Sigmoid colon (tissue), 7 donors: ENCODE results near the gene CAMTA1. TPM values are rescaled to one million over a fixed set of nuclear protein-coding genes. Genes with fewer than 3 reads are reported as not detected.

Source experiments
- DNase-seq: peaks from one replicate; pipeline ENCODE4 v3.0.0-alpha.2; 2019
- H3K27ac ChIP-seq, 4 donors: fragments of 200-600 bp; sonication (generic); one replicate each; pipeline ENCODE4 v1.5.1; 2016 to 2019; ENCODE audit warnings: mild to moderate bottlenecking in 1 of 4
- H3K27me3 ChIP-seq, 3 donors: fragments of 200-600 bp; sonication (generic); one replicate each; pipeline ENCODE4 v1.5.1; 2019; ENCODE audit warnings: mild to moderate bottlenecking in 1 of 3
- H3K36me3 ChIP-seq, 4 donors: fragments of 200-600 bp; sonication (generic); one replicate each; pipeline ENCODE4 v1.5.1; 2016 to 2019
- H3K4me1 ChIP-seq, 4 donors: fragments of 200-600 bp; sonication (generic); one replicate each; pipeline ENCODE4 v1.5.1; 2017 to 2019
- H3K4me3 ChIP-seq, 4 donors: fragments of 200-600 bp; sonication (generic); one replicate each; pipeline ENCODE4 v1.5.1; 2017 to 2019; ENCODE audit warnings: mild to moderate bottlenecking in 2 of 4, moderate library complexity in 1 of 4
- H3K9me3 ChIP-seq, 4 donors: fragments of 200-600 bp in 3 of 4; sonication (generic) in 3 of 4; one replicate each; pipeline versions ENCODE4 v1.5.1 to v1.6.1; 2013 to 2019
- EP300 ChIP-seq, 4 donors: sonication (generic); formaldehyde crosslinking; IDR thresholded peaks; one replicate each; pipeline ENCODE4 v1.6.1; 2017; ENCODE audit warnings: antibody characterized with exemption in 4 of 4
- POLR2A ChIP-seq, 2 donors: fragments of 450-650 bp; IDR thresholded peaks; one replicate each; pipeline ENCODE4 v1.6.1; 2016; ENCODE audit warnings: antibody characterized with exemption in 2 of 2, mild to moderate bottlenecking in 2 of 2, moderate library complexity in 2 of 2
- POLR2AphosphoS5 ChIP-seq, 4 donors: sonication (generic); formaldehyde crosslinking; IDR thresholded peaks; one replicate each; pipeline ENCODE4 v1.6.1; 2017; ENCODE audit warnings: antibody characterized with exemption in 4 of 4
- WGBS, 2 donors: extraction: QIAGEN DNeasy Blood & Tissue Kit; methylation state at CpG; one replicate each; pipeline ENCODE4 v1.1.7; 2013; 5-methylcytosine and 5-hydroxymethylcytosine counted together
- intact Hi-C: fragments of 100-400 bp; cut with DNase I; formaldehyde crosslinking; loops from one replicate; pipeline ENCODE4 v1.15.1; 2023
- polyA plus RNA-seq, 3 donors: library from polyadenylated mRNA; stranded (reverse); fragments of 200-250 nt; gene quantifications; one replicate each; pipeline ENCODE4 v1.2.3, GENCODE V29; 2013
- total RNA-seq, 4 donors: library from RNA; depleted of rRNA; stranded (reverse); fragments of >200 nt; gene quantifications; one replicate each; pipeline ENCODE4 v1.1.0, GENCODE V29; 2016
- TF ChIP-seq, protein P1 (sequence below), 4 experiments: fragments of 450-650 bp in 3 of 4; fragments of 200-600 bp in 1 of 4; IDR thresholded peaks; one replicate each; pipeline ENCODE4 v1.5.1; 2016 to 2019; ENCODE audit warnings: antibody characterized with exemption in 4 of 4, mild to moderate bottlenecking in 3 of 4, moderate library complexity in 2 of 4
- donor health status: healthy with polysubstance abuse.
- donor health status: Bipolar disorder and iron deficiency.
- donor health status: healthy.

CAMTA1 gene
- total and polyA plus RNA-seq, 7 donors, result 97.9 to 196 (median 177) TPM

DNA sequence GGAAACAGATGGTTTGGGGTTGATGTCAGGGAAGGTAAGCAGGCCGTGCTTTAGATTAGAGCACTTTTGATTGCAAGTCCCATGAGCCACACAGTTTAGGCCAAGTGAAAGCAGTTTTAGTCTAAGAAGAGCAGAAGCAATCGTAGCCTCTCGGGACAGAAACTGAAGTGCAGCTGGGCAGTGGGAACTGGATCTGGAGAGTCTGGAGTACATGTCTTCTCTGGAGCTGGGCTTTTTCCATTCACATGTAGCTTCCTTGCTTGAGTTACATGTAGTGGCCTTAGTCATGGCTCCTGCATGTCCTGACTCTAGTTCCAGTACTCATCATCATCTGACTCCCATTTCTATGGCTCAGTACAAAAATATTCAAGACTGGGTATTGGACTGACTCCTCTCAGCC, 16.7 kb downstream of the CAMTA1 start:
- peaks cover 0 to 65% (median 47%) of the 10 kb centered on the region in 4 donors for H3K4me1 ChIP-seq
- WGBS, 2 donors, result 74 to 92% methylated on average over 3 of the region's 3 CpGs
- H3K27me3 ChIP-seq, result no peaks in the 10 kb centered on the region
- no peak for DNase-seq
- intact Hi-C loops, result no loop called here
- H3K4me3 ChIP-seq, result no peak overlapping the region
- peak overlapping the region in 2 of 4 donors; percentile 46 to 55 for H3K27ac ChIP-seq
- no peaks in the 10 kb centered on the region for H3K9me3 ChIP-seq
- H3K36me3 ChIP-seq, result no peaks in the 10 kb centered on the region
- TF ChIP-seq EP300 (IDR thresholded peaks at IDR 0.05) (no peak), POLR2AphosphoS5 (IDR thresholded peaks at IDR 0.05) (no peak)
- TF ChIP-seq, protein P1, sequence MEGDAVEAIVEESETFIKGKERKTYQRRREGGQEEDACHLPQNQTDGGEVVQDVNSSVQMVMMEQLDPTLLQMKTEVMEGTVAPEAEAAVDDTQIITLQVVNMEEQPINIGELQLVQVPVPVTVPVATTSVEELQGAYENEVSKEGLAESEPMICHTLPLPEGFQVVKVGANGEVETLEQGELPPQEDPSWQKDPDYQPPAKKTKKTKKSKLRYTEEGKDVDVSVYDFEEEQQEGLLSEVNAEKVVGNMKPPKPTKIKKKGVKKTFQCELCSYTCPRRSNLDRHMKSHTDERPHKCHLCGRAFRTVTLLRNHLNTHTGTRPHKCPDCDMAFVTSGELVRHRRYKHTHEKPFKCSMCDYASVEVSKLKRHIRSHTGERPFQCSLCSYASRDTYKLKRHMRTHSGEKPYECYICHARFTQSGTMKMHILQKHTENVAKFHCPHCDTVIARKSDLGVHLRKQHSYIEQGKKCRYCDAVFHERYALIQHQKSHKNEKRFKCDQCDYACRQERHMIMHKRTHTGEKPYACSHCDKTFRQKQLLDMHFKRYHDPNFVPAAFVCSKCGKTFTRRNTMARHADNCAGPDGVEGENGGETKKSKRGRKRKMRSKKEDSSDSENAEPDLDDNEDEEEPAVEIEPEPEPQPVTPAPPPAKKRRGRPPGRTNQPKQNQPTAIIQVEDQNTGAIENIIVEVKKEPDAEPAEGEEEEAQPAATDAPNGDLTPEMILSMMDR (IDR thresholded peaks at IDR 0.05), result no peak

DNA sequence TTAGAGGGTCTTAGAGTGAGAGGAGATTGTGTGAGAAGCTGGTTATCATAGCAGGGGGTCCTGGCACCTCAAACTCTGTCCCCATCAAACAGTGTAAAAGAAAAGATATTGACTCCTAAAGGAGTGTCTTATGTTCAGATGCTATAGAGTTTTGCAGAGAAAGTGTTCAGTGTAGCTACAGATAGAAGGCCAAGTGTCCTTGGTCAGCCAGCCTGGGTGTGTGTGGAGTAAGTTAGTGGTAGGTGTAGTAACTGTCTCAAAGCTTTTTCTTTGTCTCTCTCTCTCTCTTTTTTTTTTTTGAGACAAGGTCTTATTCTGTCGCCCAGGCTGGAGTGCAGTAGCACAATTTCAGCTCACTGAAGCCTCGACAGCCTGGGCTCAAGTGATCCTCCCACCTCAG, 17.2 kb downstream of the CAMTA1 start:
- H3K27ac ChIP-seq, result peak overlapping the region in 1 of 4 donors; percentile 55
- 91 to 94% methylated on average over 2 of the region's 2 CpGs for WGBS, 2 donors
- no peaks in the 10 kb centered on the region for H3K36me3 ChIP-seq
- H3K27me3 ChIP-seq, result no peaks in the 10 kb centered on the region
- H3K4me1 ChIP-seq, result peaks cover 0 to 70% (median 45%) of the 10 kb centered on the region in 4 donors
- intact Hi-C loops, result no loop called here
- DNase-seq, result no peak
- no peak for TF ChIP-seq EP300 (IDR thresholded peaks at IDR 0.05)
- TF ChIP-seq, protein P1 (IDR thresholded peaks at IDR 0.05), result no peak
- TF ChIP-seq POLR2AphosphoS5 (IDR thresholded peaks at IDR 0.05), result no peak
- no peak for TF ChIP-seq POLR2A (IDR thresholded peaks at IDR 0.05)
- H3K4me3 ChIP-seq, result no peak overlapping the region
- H3K9me3 ChIP-seq, result no peaks in the 10 kb centered on the region

DNA sequence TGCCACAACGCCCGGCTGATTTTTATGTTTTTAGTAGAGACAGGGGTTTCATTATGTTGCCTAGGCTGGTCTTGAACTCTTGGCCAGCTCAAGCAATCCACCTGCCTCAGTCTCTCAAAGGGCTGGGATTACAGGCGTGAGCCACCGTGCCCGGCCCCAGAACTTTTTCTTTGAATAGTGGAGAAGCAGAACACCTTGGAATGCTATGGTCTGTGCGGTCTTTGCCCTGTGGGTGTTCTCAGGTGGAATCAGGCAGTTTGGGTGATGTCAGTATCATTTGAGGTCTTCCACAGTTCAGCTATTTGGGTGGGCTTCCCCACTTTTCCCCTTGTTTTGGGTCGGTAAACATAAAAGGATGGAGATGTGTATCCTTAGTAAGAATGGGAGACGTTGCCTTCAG, 17.6 kb downstream of the CAMTA1 start:
- Histone ChIP-seq H3K36me3 (no peaks in the 10 kb centered on the region), H3K4me3 (no peak overlapping the region), H3K27me3 (no peaks in the 10 kb centered on the region), H3K27ac (peak overlapping the region in 1 of 4 donors; percentile 55), H3K9me3 (no peaks in the 10 kb centered on the region), H3K4me1 (peaks cover 0 to 75% (median 45%) of the 10 kb centered on the region in 4 donors)
- intact Hi-C loops, result no loop called here
- TF ChIP-seq POLR2A (IDR thresholded peaks at IDR 0.05), result no peak
- no peak for TF ChIP-seq EP300 (IDR thresholded peaks at IDR 0.05)
- TF ChIP-seq, protein P1 (IDR thresholded peaks at IDR 0.05), result no peak
- no peak for TF ChIP-seq POLR2AphosphoS5 (IDR thresholded peaks at IDR 0.05)
- whole genome bisulfite sequencing, 2 donors, result 86% methylated on average over 8 of the region's 8 CpGs
- DNase-seq, result no peak

DNA sequence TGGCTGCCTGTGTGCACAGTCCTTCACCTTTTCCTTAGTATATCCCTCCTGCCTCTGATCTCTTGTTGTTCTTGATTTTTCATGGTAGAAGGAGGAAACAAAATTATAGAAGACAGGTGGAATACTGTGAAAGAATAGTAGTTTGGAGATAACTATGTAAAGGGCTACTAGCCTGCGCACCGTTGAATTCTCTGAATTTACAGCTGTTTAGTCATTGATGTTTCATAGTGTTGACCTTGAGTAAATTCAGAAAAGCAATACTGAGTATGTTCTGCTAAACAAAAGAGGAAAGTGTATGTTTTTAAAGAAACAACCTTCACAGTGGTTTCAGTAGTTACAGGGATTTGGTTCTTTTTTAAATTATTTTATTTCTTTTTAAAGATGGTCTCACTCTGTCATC, 18.1 kb downstream of the CAMTA1 start:
- WGBS, 2 donors, result 23 to 63% methylated on average over 2 of the region's 2 CpGs
- H3K9me3 ChIP-seq, result no peaks in the 10 kb centered on the region
- no peaks in the 10 kb centered on the region for H3K27me3 ChIP-seq
- intact Hi-C loops, result no loop called here
- no peak for DNase-seq
- TF ChIP-seq EP300 (IDR thresholded peaks at IDR 0.05) (no peak), POLR2A (IDR thresholded peaks at IDR 0.05) (no peak), POLR2AphosphoS5 (IDR thresholded peaks at IDR 0.05) (no peak)
- TF ChIP-seq, protein P1 (IDR thresholded peaks at IDR 0.05), result no peak
- H3K36me3 ChIP-seq, result no peaks in the 10 kb centered on the region
- peaks cover 0 to 79% (median 48%) of the 10 kb centered on the region in 4 donors for H3K4me1 ChIP-seq
- H3K4me3 ChIP-seq, result no peak overlapping the region
- H3K27ac ChIP-seq, result no peak overlapping the region

DNA sequence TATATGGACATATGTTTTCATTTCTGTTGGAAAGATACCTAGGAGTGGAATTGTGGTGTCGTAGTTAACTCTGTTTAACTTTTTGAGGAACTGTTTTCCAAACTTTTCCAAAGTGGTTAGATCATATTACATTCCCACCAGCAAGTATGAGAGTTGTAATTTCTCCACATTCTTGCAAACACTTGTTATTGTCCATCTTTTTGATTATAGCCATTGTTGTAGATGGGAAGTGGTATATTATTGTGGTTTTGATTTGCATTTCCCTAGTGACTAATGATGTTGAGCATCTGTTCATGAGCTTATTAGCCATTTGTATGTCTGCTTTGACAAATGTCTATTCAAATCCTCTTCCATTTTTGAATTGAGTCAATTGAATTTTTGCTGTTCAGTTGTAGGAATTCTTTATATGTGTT, 19.8 kb downstream of the CAMTA1 start:
- WGBS, 2 donors, result 82 to 84% methylated on average over 1 of the region's 1 CpG
- no peaks in the 10 kb centered on the region for H3K27me3 ChIP-seq
- no peak overlapping the region for H3K27ac ChIP-seq
- intact Hi-C loops, result no loop called here
- H3K9me3 ChIP-seq, result no peaks in the 10 kb centered on the region
- TF ChIP-seq EP300 (IDR thresholded peaks at IDR 0.05) (no peak), POLR2AphosphoS5 (IDR thresholded peaks at IDR 0.05) (no peak), POLR2A (IDR thresholded peaks at IDR 0.05) (no peak)
- TF ChIP-seq, protein P1 (IDR thresholded peaks at IDR 0.05), result no peak
- H3K36me3 ChIP-seq, result no peaks in the 10 kb centered on the region
- no peak overlapping the region for H3K4me3 ChIP-seq
- peaks cover 0 to 76% (median 43%) of the 10 kb centered on the region in 4 donors for H3K4me1 ChIP-seq
- no peak for DNase-seq
